HepG2 (cell line): ENCODE data around the gene RREB1. TPM values are rescaled to one million over a fixed set of nuclear protein-coding genes. Genes with fewer than 3 reads are reported as not detected.

Experiments
- ATAC-seq: fragments of 200-7000 bp; cut with Tn5 transposase; 3 replicates; pipeline ENCODE4 v1.9.1; 2020; ENCODE audit warnings: mild to moderate bottlenecking, moderate library complexity
- BruUV-seq: library from RNA; stranded (reverse); fragments of 400-500 nt; replicated peaks from 2 replicates; lab custom pipeline; 2021; lab: Mats Ljungman, UMichigan
- CTCF ChIA-PET: fragments of 300-600 bp; formaldehyde crosslinking; extraction: SDS; loops from one replicate; lab custom pipeline; 2021; ENCODE audit warnings: low total read pairs, inconsistent platforms, low intra/inter-chr PET ratio; lab: Yijun Ruan, JAX
- POLR2A ChIA-PET: fragments of 350-600 bp; sonication (Branson Sonifier 250); formaldehyde crosslinking; loops from one replicate; lab custom pipeline; 2020; ENCODE audit warnings: antibody characterized with exemption, inconsistent platforms; lab: Yijun Ruan, JAX
- DNase-seq: peaks from one replicate; pipeline ENCODE4 v3.0.0-alpha.2; 2015; ENCODE audit warnings: low spot score
- FAIRE-seq: peaks from 3 replicates; lab custom pipeline; 2011; peaks lifted over from hg19 to GRCh38; lab: Jason Lieb, UNC
- H2AFZ ChIP-seq: one replicate; pipeline ENCODE4 v1.6.1; 2011; ENCODE audit warnings: low read length, inconsistent platforms
- H3K27ac ChIP-seq: fragments of 300-600 bp; 3 replicates; pipeline ENCODE4 v1.8.0; 2011; ENCODE audit warnings: mixed run types, mild to moderate bottlenecking, mixed read lengths, low read length, inconsistent platforms; ENCODE audit not compliant: insufficient read depth; ENCODE audit errors: extremely low read length
- H3K27me3 ChIP-seq, 2 experiments: fragments of 200-600 bp in 1 of 2; 2 replicates in 1 of 2; 3 replicates in 1 of 2; pipeline versions ENCODE4 v1.6.0 to v1.8.0; 2011; ENCODE audit warnings: low read length in 2 of 2, mild to moderate bottlenecking in 2 of 2, moderate library complexity in 2 of 2, inconsistent platforms in 1 of 2; ENCODE audit not compliant: insufficient read depth in 2 of 2, control insufficient read depth in 1 of 2
- H3K36me3 ChIP-seq, 2 experiments: fragments of 200-600 bp in 1 of 2; replicated peaks in 1 of 2; 2 replicates in 1 of 2; 3 replicates in 1 of 2; pipeline versions ENCODE4 v1.5.1 to v1.8.0; 2011; ENCODE audit warnings: low read length in 2 of 2, inconsistent platforms in 1 of 2; ENCODE audit not compliant: insufficient read depth in 2 of 2, control insufficient read depth in 1 of 2
- H3K4me1 ChIP-seq: 2 replicates; pipeline ENCODE4 v1.5.1; 2012; ENCODE audit warnings: low read length, inconsistent platforms; ENCODE audit not compliant: insufficient read depth
- H3K4me2 ChIP-seq: 2 replicates; pipeline ENCODE4 v1.6.0; 2011; ENCODE audit warnings: low read depth, low read length, inconsistent platforms
- H3K4me3 ChIP-seq, 3 experiments: fragments of 200-600 bp in 1 of 3; sonication (generic), shearing (Covaris generic) in 1 of 3; replicated peaks in 1 of 3; 2 replicates each; pipeline ENCODE4 v1.5.1; 2011 to 2016; ENCODE audit warnings: low read length in 3 of 3, inconsistent platforms in 2 of 3, low read depth in 2 of 3, mild to moderate bottlenecking in 2 of 3, control low read depth in 1 of 3, mixed read lengths in 1 of 3; ENCODE audit not compliant: insufficient read depth in 1 of 3
- H3K79me2 ChIP-seq: one replicate; pipeline ENCODE4 v1.6.1; 2011; ENCODE audit warnings: low read length, inconsistent platforms; ENCODE audit not compliant: insufficient read depth
- H3K9ac ChIP-seq: 2 replicates; pipeline ENCODE4 v1.6.0; 2011; ENCODE audit warnings: mild to moderate bottlenecking, low read depth, low read length, inconsistent platforms; ENCODE audit not compliant: insufficient read depth
- H3K9me3 ChIP-seq: 2 replicates; pipeline ENCODE4 v1.5.1; 2012; ENCODE audit warnings: mild to moderate bottlenecking, low read length
- H4K20me1 ChIP-seq: 2 replicates; pipeline ENCODE4 v1.6.0; 2011; ENCODE audit warnings: inconsistent platforms, mild to moderate bottlenecking, low read length, moderate library complexity; ENCODE audit not compliant: insufficient read depth
- ARID2 ChIP-seq: sonication (generic); formaldehyde crosslinking; IDR thresholded peaks from 2 replicates; pipeline ENCODE4 v1.8.1; 2022; ENCODE audit warnings: mild to moderate bottlenecking, missing genetic modification reagents, borderline replicate concordance
- ATF7-NPFF ChIP-seq: sonication (generic); formaldehyde crosslinking; IDR thresholded peaks from 2 replicates; pipeline ENCODE4 v1.8.1; 2023; ENCODE audit warnings: mild to moderate bottlenecking, low read depth, missing genetic modification reagents, moderate library complexity
- BORCS8-MEF2B ChIP-seq: sonication (generic); formaldehyde crosslinking; IDR thresholded peaks from 2 replicates; pipeline ENCODE4 v1.8.0; 2022; ENCODE audit warnings: mild to moderate bottlenecking, missing genetic modification reagents
- IKZF4 ChIP-seq: sonication (generic); formaldehyde crosslinking; IDR thresholded peaks from 2 replicates; pipeline ENCODE4 v1.5.1; 2020; ENCODE audit warnings: borderline replicate concordance, mild to moderate bottlenecking, low read depth, missing genetic modification reagents; ENCODE audit errors: not compliant biosample characterization
- KLF6 ChIP-seq: IDR thresholded peaks from 2 replicates; pipeline ENCODE4 v1.8.0; 2016; ENCODE audit warnings: missing biosample characterization, missing genetic modification reagents
- NFE2L2 ChIP-seq: fragments of 150-350 bp; IDR thresholded peaks from 2 replicates; pipeline ENCODE4 v1.6.1; 2014; ENCODE audit warnings: low read length
- NPAS2 ChIP-seq: sonication (generic); formaldehyde crosslinking; IDR thresholded peaks from 2 replicates; pipeline ENCODE4 v1.8.0; 2022; ENCODE audit warnings: mild to moderate bottlenecking, missing genetic modification reagents, borderline replicate concordance
- PHF20 ChIP-seq: sonication (generic); formaldehyde crosslinking; IDR thresholded peaks from 2 replicates; pipeline ENCODE4 v1.5.0; 2020; ENCODE audit warnings: mild to moderate bottlenecking, missing genetic modification reagents
- SMARCE1 ChIP-seq: fragments of 450-650 bp; IDR thresholded peaks from 2 replicates; pipeline ENCODE4 v1.6.1; 2017; ENCODE audit warnings: borderline replicate concordance
- SP1 ChIP-seq, 2 experiments: fragments of 450-650 bp in 1 of 2; sonication (generic) in 1 of 2; formaldehyde crosslinking in 1 of 2; IDR thresholded peaks; 2 replicates each; pipeline versions ENCODE4 v1.4.0 to v1.6.1; 2016 to 2020; ENCODE audit warnings: missing genetic modification reagents in 1 of 2
- TBX3 ChIP-seq: fragments of 450-650 bp; IDR thresholded peaks from 2 replicates; pipeline ENCODE4 v1.6.1; 2017; ENCODE audit warnings: antibody characterized with exemption, mild to moderate bottlenecking, inconsistent platforms, borderline replicate concordance
- TCF12 ChIP-seq, 2 experiments: fragments of 450-650 bp in 1 of 2; sonication (generic) in 1 of 2; formaldehyde crosslinking in 1 of 2; IDR thresholded peaks; 2 replicates each; pipeline versions ENCODE4 v1.6.1 to v1.8.0; 2017 to 2022; ENCODE audit warnings: antibody characterized with exemption in 1 of 2, mild to moderate bottlenecking in 1 of 2, missing genetic modification reagents in 1 of 2, moderate library complexity in 1 of 2
- TRIM24 ChIP-seq: sonication (generic); formaldehyde crosslinking; IDR thresholded peaks from 2 replicates; pipeline ENCODE4 v1.8.0; 2022; ENCODE audit warnings: mild to moderate bottlenecking, missing genetic modification reagents
- ZNF260 ChIP-seq: sonication (generic); formaldehyde crosslinking; IDR thresholded peaks from 2 replicates; pipeline ENCODE4 v1.4.0; 2020; ENCODE audit warnings: missing genetic modification reagents, low read depth, mild to moderate bottlenecking, borderline replicate concordance
- ZNF670 ChIP-seq: sonication (generic); formaldehyde crosslinking; IDR thresholded peaks from 2 replicates; pipeline ENCODE4 v1.8.0; 2022; ENCODE audit warnings: mild to moderate bottlenecking, missing genetic modification reagents, borderline replicate concordance
- ZNF879 ChIP-seq: sonication (generic); formaldehyde crosslinking; IDR thresholded peaks from 2 replicates; pipeline ENCODE4 v1.8.1; 2023; ENCODE audit warnings: missing genetic modification reagents
- WGBS: methylation state at CpG from one replicate; pipeline ENCODE4 v1.1.6; 2017; ENCODE audit warnings: low lambda C conversion rate; 5-methylcytosine and 5-hydroxymethylcytosine counted together
- in situ Hi-C: cut with HindIII; loops from 2 replicates; pipeline ENCODE4 v1.10.0; 2017; ENCODE audit warnings: low pct_unique_long_range_greater_than_20kb; ENCODE audit not compliant: extremely low pct_ligation_motif_present
- intact Hi-C: fragments of 100-400 bp; cut with micrococcal nuclease; formaldehyde crosslinking; loops from one replicate; pipeline ENCODE4 v1.10.0; 2022; ENCODE audit not compliant: unreplicated experiment
- polyA plus RNA-seq, 8 experiments: library from polyadenylated mRNA; depleted of rRNA in 3 of 8; stranded (reverse) in 7 of 8; unstranded in 1 of 8; fragments of >200 nt; fragmentation: Illumina TruSeq in 4 of 8; extraction: Trizol in 4 of 8; gene quantifications; 2 replicates each; pipeline versions ENCODE4 v1.2.1 to v1.2.3, GENCODE V29; 2011 to 2016; ENCODE audit warnings: low read depth in 4 of 8, missing spikeins in 1 of 8, mixed read lengths in 1 of 8; ENCODE audit not compliant: insufficient read depth in 1 of 8
- total RNA-seq, 5 experiments: library from RNA; depleted of rRNA; stranded (reverse); fragments of >200 nt; fragmentation: Illumina TruSeq; extraction: Trizol; gene quantifications; 2 replicates each; pipeline ENCODE4 v1.2.3, GENCODE V29; 2016; ENCODE audit warnings: low read depth in 1 of 5
- TF ChIP-seq, protein P1 (sequence below): sonication (generic); formaldehyde crosslinking; IDR thresholded peaks from 2 replicates; pipeline ENCODE4 v1.8.1; 2023; ENCODE audit warnings: mild to moderate bottlenecking, inconsistent platforms, moderate library complexity, missing genetic modification reagents, borderline replicate concordance
- TF ChIP-seq, protein P2 (sequence below): sonication (generic); formaldehyde crosslinking; IDR thresholded peaks from 2 replicates; pipeline ENCODE4 v1.5.0; 2020; ENCODE audit warnings: mild to moderate bottlenecking, missing genetic modification reagents

The RREB1 gene
- total and polyA plus RNA-seq, 2 of the 13 experiments (the other 11 are each of a cell fraction or from before 2014, with no cell fraction given), result 6.1 to 23.2 TPM

DNA sequence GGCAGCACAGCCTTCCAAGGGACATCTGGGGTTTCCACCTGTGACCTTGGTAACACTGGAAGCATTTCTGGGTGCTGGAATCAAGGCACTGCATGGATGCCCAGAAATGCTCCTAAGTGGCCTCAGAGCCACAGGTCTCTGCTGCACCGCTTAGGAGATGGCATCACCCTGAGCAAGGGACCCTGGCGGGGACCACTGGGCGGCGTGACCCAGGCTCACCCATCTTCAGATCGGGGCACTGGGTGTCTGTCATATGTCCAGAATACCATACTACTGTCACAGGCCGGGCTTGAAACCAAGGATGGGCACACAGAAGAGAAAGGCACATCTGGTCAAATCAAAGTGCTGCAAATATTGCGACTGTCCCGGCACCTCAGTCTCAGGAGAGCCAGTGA is 159.3 kb downstream of the RREB1 start:
- ATAC-seq (no peak), DNase-seq (no peak), FAIRE-seq (no peak)
- no TSS peak for BruUV-seq
- H2AFZ ChIP-seq, result no peak overlapping the region
- H3K4me3 ChIP-seq, result no peak overlapping the region
- H3K9ac ChIP-seq, result no peak overlapping the region
- H3K27me3 ChIP-seq, result no peaks in the 10 kb centered on the region
- no peak overlapping the region for H3K4me2 ChIP-seq
- H3K79me2 ChIP-seq, result no peaks in the 10 kb centered on the region
- H3K9me3 ChIP-seq, result no peaks in the 10 kb centered on the region
- ChIA-PET CTCF (no interaction called here), POLR2A (no interaction called here)
- no peaks in the 10 kb centered on the region for H3K36me3 ChIP-seq
- peaks cover 55% of the 10 kb centered on the region for H3K4me1 ChIP-seq
- intact Hi-C loops, result no loop called here
- in situ Hi-C loops, result no loop called here
- no peak for TF ChIP-seq ZNF670
- no peak for TF ChIP-seq ZNF879
- TF ChIP-seq SMARCE1, result no peak
- no peak for TF ChIP-seq TRIM24 (CRISPR knock-in tag)
- no peak for TF ChIP-seq PHF20 (CRISPR knock-in tag)
- TF ChIP-seq ARID2 (CRISPR knock-in tag), result no peak
- TF ChIP-seq, protein P1, sequence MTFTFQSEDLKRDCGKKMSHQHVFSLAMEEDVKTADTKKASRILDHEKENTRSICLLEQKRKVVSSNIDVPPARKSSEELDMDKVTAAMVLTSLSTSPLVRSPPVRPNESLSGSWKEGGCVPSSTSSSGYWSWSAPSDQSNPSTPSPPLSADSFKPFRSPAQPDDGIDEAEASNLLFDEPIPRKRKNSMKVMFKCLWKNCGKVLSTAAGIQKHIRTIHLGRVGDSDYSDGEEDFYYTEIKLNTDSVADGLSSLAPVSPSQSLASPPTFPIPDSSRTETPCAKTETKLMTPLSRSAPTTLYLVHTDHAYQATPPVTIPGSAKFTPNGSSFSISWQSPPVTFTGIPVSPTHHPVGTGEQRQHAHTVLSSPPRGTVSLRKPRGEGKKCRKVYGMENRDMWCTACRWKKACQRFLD (CRISPR knock-in tag), result no peak
- TF ChIP-seq KLF6 (CRISPR knock-in tag), result no peak
- TF ChIP-seq TCF12 (IDR thresholded peaks at IDR 0.05), result no peak
- TF ChIP-seq TCF12 (CRISPR knock-in tag; IDR thresholded peaks at IDR 0.05), result no peak
- TF ChIP-seq IKZF4, result no peak
- no peak for TF ChIP-seq BORCS8-MEF2B (CRISPR knock-in tag)
- no peak for TF ChIP-seq ATF7-NPFF
- TF ChIP-seq ZNF260, result no peak
- TF ChIP-seq, protein P2, sequence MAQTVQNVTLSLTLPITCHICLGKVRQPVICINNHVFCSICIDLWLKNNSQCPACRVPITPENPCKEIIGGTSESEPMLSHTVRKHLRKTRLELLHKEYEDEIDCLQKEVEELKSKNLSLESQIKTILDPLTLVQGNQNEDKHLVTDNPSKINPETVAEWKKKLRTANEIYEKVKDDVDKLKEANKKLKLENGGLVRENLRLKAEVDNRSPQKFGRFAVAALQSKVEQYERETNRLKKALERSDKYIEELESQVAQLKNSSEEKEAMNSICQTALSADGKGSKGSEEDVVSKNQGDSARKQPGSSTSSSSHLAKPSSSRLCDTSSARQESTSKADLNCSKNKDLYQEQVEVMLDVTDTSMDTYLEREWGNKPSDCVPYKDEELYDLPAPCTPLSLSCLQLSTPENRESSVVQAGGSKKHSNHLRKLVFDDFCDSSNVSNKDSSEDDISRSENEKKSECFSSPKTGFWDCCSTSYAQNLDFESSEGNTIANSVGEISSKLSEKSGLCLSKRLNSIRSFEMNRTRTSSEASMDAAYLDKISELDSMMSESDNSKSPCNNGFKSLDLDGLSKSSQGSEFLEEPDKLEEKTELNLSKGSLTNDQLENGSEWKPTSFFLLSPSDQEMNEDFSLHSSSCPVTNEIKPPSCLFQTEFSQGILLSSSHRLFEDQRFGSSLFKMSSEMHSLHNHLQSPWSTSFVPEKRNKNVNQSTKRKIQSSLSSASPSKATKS (CRISPR knock-in tag), result no peak
- no peak for TF ChIP-seq TBX3
- no peak for TF ChIP-seq NPAS2 (CRISPR knock-in tag)
- TF ChIP-seq SP1 (IDR thresholded peaks at IDR 0.05), result no peak
- no peak for TF ChIP-seq SP1 (CRISPR knock-in tag; IDR thresholded peaks at IDR 0.05)
- no peak for TF ChIP-seq NFE2L2
- no peak overlapping the region for H3K27ac ChIP-seq
- 93% methylated on average over 8 of the region's 8 CpGs for WGBS
- no peaks in the 10 kb centered on the region for H4K20me1 ChIP-seq
